GM18511 (cell line): ENCODE results near the gene PROZ.
"Not testable (repeated sequence)": the region's sequence is repeated elsewhere in the genome, so short reads cannot be mapped to it uniquely, and the experiment has no call there.

ENCODE experiments used
- ATAC-seq: cut with Tn5 transposase; IDR thresholded peaks from one replicate; pipeline ENCODE4 v1.9.1; 2021; ENCODE audit warnings: mild to moderate bottlenecking, moderate library complexity; ENCODE audit not compliant: unreplicated experiment

Gene PROZ

GRCh38 chr13:113157929-113158747, at the start of gene PROZ:
Gene PROZ (plus strand): TSS chr13:113158648. CDS start chr13:113158661, 13 bp downstream.
- no peak for ATAC-seq

GRCh38 chr13:113109151-113110047, 49.0 kb upstream of the PROZ start:
- no peak for ATAC-seq

- ATAC-seq: no peak
Observed at GRCh38 chr13:113110048-113110851, 48.2 kb upstream of the PROZ start.

GRCh38 chr13:113110852-113111315, 47.6 kb upstream of the PROZ start:
- ATAC-seq: no peak

GRCh38 chr13:113111821-113112220, 46.6 kb upstream of the PROZ start:
- ATAC-seq: not testable (repeated sequence)

- ATAC-seq: not testable (repeated sequence)
Observed at GRCh38 chr13:113112475-113112874, 46.0 kb upstream of the PROZ start.

- ATAC-seq: no peak
Observed at GRCh38 chr13:113112893-113113845, 45.3 kb upstream of the PROZ start.

GRCh38 chr13:113113846-113114271, 44.6 kb upstream of the PROZ start:
- ATAC-seq: no peak

GRCh38 chr13:113114511-113115362, 43.7 kb upstream of the PROZ start:
- no peak for ATAC-seq

- ATAC-seq: no peak
Observed at GRCh38 chr13:113115363-113116205, 42.9 kb upstream of the PROZ start.

- ATAC-seq: no peak
Observed at GRCh38 chr13:113116206-113116800, 42.1 kb upstream of the PROZ start.

- ATAC-seq: no peak
Observed at GRCh38 chr13:113116871-113117271, 41.6 kb upstream of the PROZ start.

- ATAC-seq: no peak
Observed at GRCh38 chr13:113117335-113117872, 41.0 kb upstream of the PROZ start.

GRCh38 chr13:113117911-113118260, 40.6 kb upstream of the PROZ start:
- no peak for ATAC-seq

GRCh38 chr13:113118261-113119021, 40.0 kb upstream of the PROZ start:
- no peak for ATAC-seq

GRCh38 chr13:113119166-113119821, 39.2 kb upstream of the PROZ start:
- no peak for ATAC-seq
